Astrocyte (in vitro differentiated cells and primary cell): ENCODE data around the gene CACNA2D1. TPM values are rescaled to one million over a fixed set of nuclear protein-coding genes. Genes with fewer than 3 reads are reported as not detected.
A peak's percentile ranks its signal among the peaks of the same experiment; 100 is the strongest.

Source experiments
- DNase-seq: peaks from one replicate; pipeline ENCODE4 v3.0.0-alpha.2; 2010; ENCODE audit warnings: low read depth
- FAIRE-seq: peaks from 2 replicates; lab custom pipeline; 2011; peaks lifted over from hg19 to GRCh38; lab: Jason Lieb, UNC
- H2AFZ ChIP-seq: 2 replicates; pipeline ENCODE4 v1.6.0; 2012; ENCODE audit warnings: low read depth, low read length, inconsistent platforms
- H3K27ac ChIP-seq: 2 replicates; pipeline ENCODE4 v1.5.1; 2011; ENCODE audit warnings: low read depth, low read length, inconsistent platforms
- H3K27me3 ChIP-seq: 2 replicates; pipeline ENCODE4 v1.6.0; 2011; ENCODE audit warnings: low read length, inconsistent platforms; ENCODE audit not compliant: insufficient read depth
- H3K36me3 ChIP-seq: 2 replicates; pipeline ENCODE4 v1.5.1; 2011; ENCODE audit warnings: low read length, inconsistent platforms; ENCODE audit not compliant: insufficient read depth
- H3K4me1 ChIP-seq: 2 replicates; pipeline ENCODE4 v1.5.1; 2011; ENCODE audit warnings: low read length, inconsistent platforms; ENCODE audit not compliant: insufficient read depth
- H3K4me2 ChIP-seq: 2 replicates; pipeline ENCODE4 v1.6.0; 2012; ENCODE audit warnings: low read length, inconsistent platforms
- H3K4me3 ChIP-seq: 2 replicates; pipeline ENCODE4 v1.5.1; 2011; ENCODE audit warnings: low read depth, mild to moderate bottlenecking, low read length, inconsistent platforms; ENCODE audit not compliant: insufficient read depth
- H3K79me2 ChIP-seq: 2 replicates; pipeline ENCODE4 v1.6.0; 2012; ENCODE audit warnings: mild to moderate bottlenecking, low read length, inconsistent platforms; ENCODE audit not compliant: insufficient read depth
- H3K9ac ChIP-seq: 2 replicates; pipeline ENCODE4 v1.6.0; 2012; ENCODE audit warnings: mild to moderate bottlenecking, low read length, inconsistent platforms
- H3K9me3 ChIP-seq: 2 replicates; pipeline ENCODE4 v1.5.1; 2012; ENCODE audit warnings: low read depth, mild to moderate bottlenecking, low read length, inconsistent platforms; ENCODE audit not compliant: insufficient read depth
- H4K20me1 ChIP-seq: 2 replicates; pipeline ENCODE4 v1.6.0; 2012; ENCODE audit warnings: low read length, inconsistent platforms; ENCODE audit not compliant: insufficient read depth
- H3K27ac Mint-ChIP-seq: one replicate; pipeline ENCODE4 v1.8.0; 2021; ENCODE audit warnings: mild to moderate bottlenecking, mixed read lengths; ENCODE audit not compliant: unreplicated experiment
- H3K27me3 Mint-ChIP-seq: one replicate; pipeline ENCODE4 v1.8.0; 2021; ENCODE audit warnings: low read depth, mixed read lengths; ENCODE audit not compliant: unreplicated experiment
- H3K36me3 Mint-ChIP-seq: one replicate; pipeline ENCODE4 v1.8.0; 2021; ENCODE audit warnings: low read depth, mixed read lengths; ENCODE audit not compliant: unreplicated experiment
- H3K4me1 Mint-ChIP-seq: one replicate; pipeline ENCODE4 v1.8.0; 2021; ENCODE audit warnings: low read depth, mixed read lengths; ENCODE audit not compliant: unreplicated experiment
- H3K4me3 Mint-ChIP-seq: one replicate; pipeline ENCODE4 v1.8.0; 2021; ENCODE audit warnings: mild to moderate bottlenecking, moderate library complexity, mixed read lengths; ENCODE audit not compliant: unreplicated experiment
- H3K9me3 Mint-ChIP-seq: one replicate; pipeline ENCODE4 v1.8.0; 2021; ENCODE audit warnings: mild to moderate bottlenecking, mixed read lengths; ENCODE audit not compliant: unreplicated experiment
- CTCF ChIP-seq: IDR thresholded peaks from 2 replicates; pipeline ENCODE4 v1.5.1; 2011; ENCODE audit warnings: low read depth, mild to moderate bottlenecking, inconsistent platforms, low read length, moderate library complexity; ENCODE audit not compliant: insufficient read depth
- EZH2 ChIP-seq: IDR thresholded peaks from 2 replicates; pipeline ENCODE4 v1.6.1; 2012; ENCODE audit warnings: mild to moderate bottlenecking, low read length, inconsistent platforms; ENCODE audit not compliant: insufficient read depth
- total RNA-seq: library from RNA; stranded (reverse); gene quantifications from 2 replicates; pipeline ENCODE4 v1.2.1, GENCODE V29; 2021

The CACNA2D1 gene
- total RNA-seq, 1 donor from 2014 or later = 53.4 TPM

DNA sequence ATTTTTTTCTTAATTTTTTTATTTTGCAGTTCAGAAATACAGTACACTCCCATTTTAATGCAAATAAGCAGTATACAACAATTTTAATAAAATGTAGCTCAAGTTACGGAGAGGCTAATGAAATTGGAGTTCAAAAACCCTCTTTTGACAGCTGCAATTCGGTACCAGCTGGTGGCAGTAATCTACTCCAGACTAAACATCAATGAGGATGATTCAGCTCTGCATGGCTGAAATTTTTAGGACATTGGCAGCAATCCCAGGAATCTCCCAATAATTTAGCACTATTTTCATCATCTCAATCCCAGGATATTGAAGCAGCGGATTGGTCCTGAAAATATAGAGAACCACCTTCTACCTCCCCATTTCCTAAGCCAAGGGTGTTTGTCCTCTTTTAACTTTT lies 278.8 kb downstream of the CACNA2D1 start:
- H3K9ac ChIP-seq = no peak overlapping the region
- H3K27me3 Mint-ChIP-seq = no peaks in the 10 kb centered on the region
- H3K9me3 Mint-ChIP-seq = no peaks in the 10 kb centered on the region
- no peak overlapping the region for H3K4me3 ChIP-seq
- H3K4me1 ChIP-seq = no peaks in the 10 kb centered on the region
- no peak overlapping the region for H3K4me2 ChIP-seq
- no peaks in the 10 kb centered on the region for H3K79me2 ChIP-seq
- H4K20me1 ChIP-seq = peaks cover 10% of the 10 kb centered on the region
- H3K27ac Mint-ChIP-seq = no peak overlapping the region
- no peak overlapping the region for H3K4me3 Mint-ChIP-seq
- FAIRE-seq (peak; percentile 67), DNase-seq (peak; percentile 73)
- H2AFZ ChIP-seq = no peak overlapping the region
- H3K27me3 ChIP-seq = no peaks in the 10 kb centered on the region
- peaks cover 3% of the 10 kb centered on the region for H3K36me3 Mint-ChIP-seq
- no peaks in the 10 kb centered on the region for H3K36me3 ChIP-seq
- H3K27ac ChIP-seq = no peak overlapping the region
- no peaks in the 10 kb centered on the region for H3K9me3 ChIP-seq
- TF ChIP-seq EZH2 (no peak), CTCF (peak; percentile 38)
- peaks cover 2% of the 10 kb centered on the region for H3K4me1 Mint-ChIP-seq

DNA sequence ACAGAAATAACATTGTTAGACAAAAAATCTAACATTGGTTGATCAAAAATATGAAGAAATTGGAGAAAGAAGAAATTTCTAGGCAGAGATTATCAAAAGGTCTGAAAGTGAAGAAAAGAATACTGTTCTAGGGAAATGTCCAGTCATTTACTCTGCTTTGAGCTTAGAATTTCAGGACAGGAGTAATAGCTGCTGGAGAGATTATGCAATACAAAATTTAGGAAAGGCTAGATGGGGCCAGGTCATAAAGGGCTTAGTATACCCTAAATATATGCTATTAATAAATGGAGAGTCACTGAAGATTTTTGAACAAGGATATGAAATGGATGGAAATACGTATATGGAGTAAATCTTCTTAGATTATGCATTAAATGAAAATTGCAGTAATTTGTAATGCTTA lies 279.2 kb downstream of the CACNA2D1 start:
- no peaks in the 10 kb centered on the region for H3K36me3 ChIP-seq
- no peak overlapping the region for H3K4me3 Mint-ChIP-seq

More for the DNA sequence above, 279.2 kb downstream of the CACNA2D1 start:
- Mint-ChIP-seq H3K27ac (no peak overlapping the region), H3K9me3 (no peaks in the 10 kb centered on the region), H3K4me1 (peaks cover 3% of the 10 kb centered on the region), H3K36me3 (peaks cover 3% of the 10 kb centered on the region), H3K27me3 (no peaks in the 10 kb centered on the region)
- Histone ChIP-seq H3K4me3 (no peak overlapping the region), H3K4me2 (no peak overlapping the region), H3K79me2 (no peaks in the 10 kb centered on the region), H4K20me1 (peaks cover 11% of the 10 kb centered on the region), H3K4me1 (no peaks in the 10 kb centered on the region), H3K27me3 (no peaks in the 10 kb centered on the region), H2AFZ (no peak overlapping the region), H3K9ac (no peak overlapping the region), H3K9me3 (no peaks in the 10 kb centered on the region), H3K27ac (no peak overlapping the region)
- FAIRE-seq (no peak), DNase-seq (no peak)
- no peak for TF ChIP-seq CTCF
- TF ChIP-seq EZH2 = no peak
